Measurements from ENCODE around the gene SLC22A31. TPM values are rescaled to one million over a fixed set of nuclear protein-coding genes. Genes with fewer than 3 reads are reported as not detected.

SLC22A31 gene
- total RNA-seq, 2 donors from 2014 or later = 68.2 TPM; not detected in 1

DNA sequence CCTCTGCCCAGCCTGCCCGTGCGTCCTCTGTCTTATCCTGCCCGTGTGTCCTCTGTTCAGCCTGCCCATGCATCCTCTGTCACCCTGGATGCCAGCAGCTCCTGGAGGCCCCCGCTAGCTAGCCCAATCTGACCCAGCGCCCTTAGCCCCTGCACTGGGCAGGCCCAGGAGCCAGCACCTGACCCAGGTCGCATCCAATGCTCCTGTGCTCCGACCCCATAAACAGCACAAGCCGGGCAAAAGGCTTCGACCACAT, 15.7 kb downstream of the SLC22A31 start:
- H3K27me3 ChIP-seq = no peaks in the 10 kb centered on the region
- ATAC-seq (no peak), DNase-seq (no peak)
- TF ChIP-seq, protein P1, sequence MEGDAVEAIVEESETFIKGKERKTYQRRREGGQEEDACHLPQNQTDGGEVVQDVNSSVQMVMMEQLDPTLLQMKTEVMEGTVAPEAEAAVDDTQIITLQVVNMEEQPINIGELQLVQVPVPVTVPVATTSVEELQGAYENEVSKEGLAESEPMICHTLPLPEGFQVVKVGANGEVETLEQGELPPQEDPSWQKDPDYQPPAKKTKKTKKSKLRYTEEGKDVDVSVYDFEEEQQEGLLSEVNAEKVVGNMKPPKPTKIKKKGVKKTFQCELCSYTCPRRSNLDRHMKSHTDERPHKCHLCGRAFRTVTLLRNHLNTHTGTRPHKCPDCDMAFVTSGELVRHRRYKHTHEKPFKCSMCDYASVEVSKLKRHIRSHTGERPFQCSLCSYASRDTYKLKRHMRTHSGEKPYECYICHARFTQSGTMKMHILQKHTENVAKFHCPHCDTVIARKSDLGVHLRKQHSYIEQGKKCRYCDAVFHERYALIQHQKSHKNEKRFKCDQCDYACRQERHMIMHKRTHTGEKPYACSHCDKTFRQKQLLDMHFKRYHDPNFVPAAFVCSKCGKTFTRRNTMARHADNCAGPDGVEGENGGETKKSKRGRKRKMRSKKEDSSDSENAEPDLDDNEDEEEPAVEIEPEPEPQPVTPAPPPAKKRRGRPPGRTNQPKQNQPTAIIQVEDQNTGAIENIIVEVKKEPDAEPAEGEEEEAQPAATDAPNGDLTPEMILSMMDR (IDR thresholded peaks at IDR 0.05) = no peak
- TF ChIP-seq POLR2A (IDR thresholded peaks at IDR 0.05) = no peak
- intact Hi-C loops (cut with DNase I) = no loop called here
- H3K27ac ChIP-seq = no peak overlapping the region
- H3K4me3 ChIP-seq = no peak overlapping the region
- no peaks in the 10 kb centered on the region for H3K4me1 ChIP-seq
- H3K36me3 ChIP-seq (replicated peaks in 1 of 2; ENCODE audit: insufficient read depth in 1 of 2, low read depth in 2 of 2) = no peaks in the 10 kb centered on the region
- WGBS, 2 donors = 65 to 69% methylated on average over 7 to 9 of the region's 9 CpGs
- H3K9me3 ChIP-seq = no peaks in the 10 kb centered on the region

DNA sequence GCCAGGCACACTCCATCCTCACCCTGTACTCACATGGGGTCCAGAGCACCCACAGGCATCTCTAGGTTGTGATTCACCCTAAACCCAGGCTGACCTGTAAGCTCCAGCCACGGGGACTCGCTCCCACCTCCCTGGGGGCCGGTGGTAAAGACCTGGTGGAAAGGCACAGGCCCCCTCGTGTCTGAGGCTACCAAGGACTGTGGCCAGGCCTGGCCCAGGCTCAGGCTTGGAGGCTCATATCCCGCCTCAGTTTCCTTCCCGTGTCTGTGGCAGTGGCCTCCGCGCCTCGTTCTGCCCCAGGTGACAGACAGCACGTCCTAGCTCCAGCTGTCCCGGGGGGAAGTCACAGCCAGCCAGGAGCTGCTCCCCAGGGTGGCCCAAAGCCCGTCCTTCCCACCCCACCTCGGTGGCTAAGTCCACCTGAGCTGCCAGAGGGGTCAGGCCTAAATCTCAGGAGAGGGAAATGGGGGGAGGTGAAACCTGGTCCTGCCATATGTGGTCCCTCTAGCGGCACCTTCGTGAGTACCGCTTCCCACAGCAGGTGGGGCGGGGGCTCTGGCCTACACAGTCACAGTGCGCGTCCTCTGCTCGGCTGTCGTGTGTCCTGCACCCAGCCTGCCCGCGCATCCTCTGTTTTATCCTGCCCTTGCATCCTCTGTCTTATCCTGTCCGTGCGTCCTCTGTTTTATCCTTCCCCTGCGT, 16.2 kb downstream of the SLC22A31 start:
- Histone ChIP-seq H3K4me1 (no peaks in the 10 kb centered on the region), H3K27ac (no peak overlapping the region), H3K4me3 (no peak overlapping the region), H3K27me3 (no peaks in the 10 kb centered on the region), H3K36me3 (replicated peaks in 1 of 2; ENCODE audit: insufficient read depth in 1 of 2, low read depth in 2 of 2) (no peaks in the 10 kb centered on the region), H3K9me3 (no peaks in the 10 kb centered on the region)
- no peak for ATAC-seq
- 55 to 63% methylated on average over 13 to 24 of the region's 26 CpGs for WGBS, 2 donors
- intact Hi-C loops (cut with DNase I) = no loop called here
- DNase-seq = no peak
- TF ChIP-seq, protein P1 (IDR thresholded peaks at IDR 0.05) = no peak
- no peak for TF ChIP-seq POLR2A (IDR thresholded peaks at IDR 0.05)

DNA sequence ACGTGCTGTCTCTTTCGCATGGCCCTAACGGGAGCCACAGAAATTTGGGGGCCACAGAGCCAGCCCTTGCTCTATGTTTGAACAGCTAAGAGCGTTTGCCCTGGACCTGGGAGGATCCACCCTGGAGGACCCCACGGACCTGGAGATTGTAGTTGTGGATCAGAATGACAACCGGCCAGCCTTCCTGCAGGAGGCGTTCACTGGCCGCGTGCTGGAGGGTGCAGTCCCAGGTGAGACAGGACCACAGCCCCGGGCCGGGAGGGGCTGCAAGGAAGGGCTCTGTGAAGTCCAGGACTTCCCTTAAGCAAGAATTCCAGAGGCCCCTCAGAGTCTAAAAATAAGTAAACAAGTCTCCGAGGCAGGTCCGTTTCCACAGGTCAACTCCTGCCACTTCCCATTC, 16.9 kb downstream of the SLC22A31 start:
- Histone ChIP-seq H3K4me1 (no peaks in the 10 kb centered on the region), H3K9me3 (no peaks in the 10 kb centered on the region), H3K27me3 (no peaks in the 10 kb centered on the region), H3K36me3 (replicated peaks in 1 of 2; ENCODE audit: insufficient read depth in 1 of 2, low read depth in 2 of 2) (no peaks in the 10 kb centered on the region), H3K4me3 (no peak overlapping the region), H3K27ac (no peak overlapping the region)
- 19 to 26% methylated on average over 13 of the region's 13 CpGs for WGBS, 2 donors
- TF ChIP-seq, protein P1 (IDR thresholded peaks at IDR 0.05) = no peak
- TF ChIP-seq POLR2A (IDR thresholded peaks at IDR 0.05) = no peak
- ATAC-seq (no peak), DNase-seq (no peak)
- intact Hi-C loops (cut with DNase I) = no loop called here

DNA sequence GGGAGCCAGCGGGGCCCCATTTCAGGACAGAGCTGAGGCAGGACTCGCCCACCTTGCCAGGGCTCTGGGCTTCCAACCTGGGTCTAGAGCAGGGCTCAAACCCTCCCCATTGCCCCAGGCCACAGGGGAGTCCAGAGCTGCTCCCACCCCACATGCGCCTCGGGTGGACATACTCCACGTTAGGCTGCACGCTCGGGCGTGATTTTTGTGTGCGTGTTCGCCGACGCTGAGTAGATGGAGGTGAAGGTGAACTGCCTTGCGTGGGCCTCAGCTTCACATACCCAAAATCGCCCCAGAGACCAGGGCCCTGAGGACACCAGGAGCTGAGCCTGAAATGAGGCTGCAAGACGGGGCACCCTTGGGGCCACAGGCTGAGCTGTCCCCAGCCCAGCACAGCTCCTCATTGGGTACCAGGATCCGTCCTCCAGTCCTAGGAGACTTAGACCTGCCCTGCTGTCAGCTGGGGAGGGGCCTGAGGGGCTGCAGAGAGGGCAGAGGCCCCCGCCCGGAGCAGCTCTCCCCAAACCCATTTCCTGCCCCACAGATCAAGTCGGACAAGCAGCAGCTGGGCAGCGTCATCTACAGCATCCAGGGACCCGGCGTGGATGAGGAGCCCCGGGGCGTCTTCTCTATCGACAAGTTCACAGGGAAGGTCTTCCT, 20.6 kb downstream of the SLC22A31 start:
- TF ChIP-seq POLR2A (IDR thresholded peaks at IDR 0.05) = no peak
- TF ChIP-seq, protein P1 (IDR thresholded peaks at IDR 0.05) = no peak
- Histone ChIP-seq H3K4me3 (no peak overlapping the region), H3K27me3 (no peaks in the 10 kb centered on the region), H3K4me1 (no peaks in the 10 kb centered on the region), H3K36me3 (replicated peaks in 1 of 2; ENCODE audit: insufficient read depth in 1 of 2, low read depth in 2 of 2) (no peaks in the 10 kb centered on the region), H3K9me3 (no peaks in the 10 kb centered on the region), H3K27ac (no peak overlapping the region)
- DNase-seq = no peak
- no peak for ATAC-seq
- intact Hi-C loops (cut with DNase I) = no loop called here
- WGBS, 2 donors = 76 to 86% methylated on average over 15 to 23 of the region's 25 CpGs

DNA sequence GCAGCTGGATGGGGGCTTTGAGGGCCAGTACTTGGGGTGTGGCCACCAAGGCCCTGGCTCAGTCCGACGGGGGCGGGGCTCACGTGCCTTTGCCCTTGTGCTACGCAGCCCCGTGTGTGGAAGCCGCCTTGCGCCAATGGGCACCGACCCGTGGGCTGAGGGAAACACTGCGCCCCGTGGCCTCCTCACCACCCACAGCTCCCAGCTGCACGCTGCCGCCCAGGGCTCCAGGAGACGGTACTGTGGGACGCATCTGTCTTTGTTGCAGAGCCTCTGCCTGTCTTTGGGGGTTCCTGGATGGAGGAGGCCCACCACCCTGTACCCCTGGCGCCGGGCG, 21.2 kb downstream of the SLC22A31 start:
- H3K27ac ChIP-seq = no peak overlapping the region
- no peak overlapping the region for H3K4me3 ChIP-seq
- TF ChIP-seq POLR2A (IDR thresholded peaks at IDR 0.05) = no peak
- TF ChIP-seq, protein P1 (IDR thresholded peaks at IDR 0.05) = no peak
- no peaks in the 10 kb centered on the region for H3K4me1 ChIP-seq
- WGBS, 2 donors = 80% methylated on average over 19 of the region's 19 CpGs; no CpG with 5 or more reads in 1 of the 2 donors
- DNase-seq (no peak), ATAC-seq (no peak)
- intact Hi-C loops (cut with DNase I) = no loop called here
- H3K27me3 ChIP-seq = no peaks in the 10 kb centered on the region
- no peaks in the 10 kb centered on the region for H3K36me3 ChIP-seq (replicated peaks in 1 of 2; ENCODE audit: insufficient read depth in 1 of 2, low read depth in 2 of 2)
- no peaks in the 10 kb centered on the region for H3K9me3 ChIP-seq
